Left hindlimb (tissue), 1 donor: ENCODE results near the gene AIRE.
"Not testable (repeated sequence)": the region's sequence is repeated elsewhere in the genome, so short reads cannot be mapped to it uniquely, and the experiment has no call there.

Source experiments
- DNase-seq: peaks from one replicate; pipeline ENCODE4 v3.0.0-alpha.2; 2018

Gene AIRE

GRCh38 chr21:44267655-44268142, 18.0 kb upstream of the AIRE start:
- DNase-seq, result peak; percentile 12

- DNase-seq, result no peak
Measured at GRCh38 chr21:44269090-44269489, 16.6 kb upstream of the AIRE start.

GRCh38 chr21:44271558-44272283, 14.0 kb upstream of the AIRE start:
- DNase-seq, result peak; percentile 14

- peak; percentile 12 for DNase-seq
Measured at GRCh38 chr21:44272284-44272858, 13.3 kb upstream of the AIRE start.

- peak; percentile 32 for DNase-seq
Measured at GRCh38 chr21:44273046-44273445, 12.6 kb upstream of the AIRE start.

- DNase-seq, result no peak
Measured at GRCh38 chr21:44275041-44275440, 10.6 kb upstream of the AIRE start.

- DNase-seq, result peak; percentile 20
Measured at GRCh38 chr21:44279354-44280260, 6.1 kb upstream of the AIRE start.

- no peak for DNase-seq
Measured at GRCh38 chr21:44281801-44282200, 3.9 kb upstream of the AIRE start.

GRCh38 chr21:44282370-44282769, 3.3 kb upstream of the AIRE start:
- peak; percentile 12 for DNase-seq

- not testable (repeated sequence) for DNase-seq
Measured at GRCh38 chr21:44283211-44283785, 2.4 kb upstream of the AIRE start.

- peak; percentile 13 for DNase-seq
Measured at GRCh38 chr21:44283948-44284347, 1.7 kb upstream of the AIRE start.

- peak; percentile 4 for DNase-seq
Measured at GRCh38 chr21:44286086-44286715, 525 bp downstream of the AIRE start.

- peak; percentile 31 for DNase-seq
Measured at GRCh38 chr21:44286716-44287632, 1.3 kb downstream of the AIRE start.

- DNase-seq, result peak; percentile 22
Measured at GRCh38 chr21:44288251-44289110, 2.8 kb downstream of the AIRE start.

GRCh38 chr21:44289381-44290010, 3.8 kb downstream of the AIRE start:
- DNase-seq, result peak; percentile 13

- DNase-seq, result peak; percentile 14
Measured at GRCh38 chr21:44290327-44291077, 4.8 kb downstream of the AIRE start.

GRCh38 chr21:44291078-44291935, 5.6 kb downstream of the AIRE start:
- DNase-seq, result peak; percentile 18
